SU-DHL-6 (cell line): Measurements from ENCODE around the gene CPNE4.

Source experiments
- H2AFZ ChIP-seq: fragments of 200-600 bp; sonication (generic); 2 replicates; pipeline ENCODE4 v1.6.1; 2014; ENCODE audit warnings: low read depth, mild to moderate bottlenecking, moderate library complexity, mixed read lengths, antibody characterized with exemption, low read length; ENCODE audit not compliant: severe bottlenecking
- H3F3A ChIP-seq: fragments of 200-600 bp; shearing (Covaris generic); 2 replicates; pipeline ENCODE4 v1.6.0; 2016; ENCODE audit warnings: antibody characterized with exemption, mild to moderate bottlenecking; ENCODE audit not compliant: insufficient read depth
- H3K27ac ChIP-seq: fragments of 200-600 bp; sonication (generic); 2 replicates; pipeline ENCODE4 v1.5.1; 2016; ENCODE audit warnings: low read depth, mild to moderate bottlenecking, low read length, moderate library complexity, mixed read lengths
- H3K27me3 ChIP-seq: fragments of 200-600 bp; sonication (generic), shearing (Covaris generic); 2 replicates; pipeline ENCODE4 v1.6.0; 2014; ENCODE audit warnings: mild to moderate bottlenecking, low read length
- H3K36me3 ChIP-seq: fragments of 200-600 bp; sonication (generic); 2 replicates; pipeline ENCODE4 v1.6.1; 2014; ENCODE audit warnings: mild to moderate bottlenecking, low read length, mixed read lengths
- H3K4me2 ChIP-seq: fragments of 300-600, 200-600 bp; shearing (Covaris generic), sonication (generic); 2 replicates; pipeline ENCODE4 v1.6.0; 2014; ENCODE audit warnings: low read length, low read depth, mild to moderate bottlenecking; ENCODE audit not compliant: poor library complexity, severe bottlenecking
- H3K4me3 ChIP-seq: fragments of 200-600 bp; sonication (generic); 2 replicates; pipeline ENCODE4 v1.5.1; 2014; ENCODE audit warnings: antibody characterized with exemption, low read length, mild to moderate bottlenecking, mixed read lengths; ENCODE audit not compliant: insufficient read depth, poor library complexity, severe bottlenecking
- H3K79me2 ChIP-seq: fragments of 200-600 bp; sonication (generic); 2 replicates; pipeline ENCODE4 v1.6.1; 2014; ENCODE audit warnings: mild to moderate bottlenecking, low read length, moderate library complexity; ENCODE audit not compliant: insufficient read depth
- H3K9ac ChIP-seq: fragments of 200-600 bp; sonication (generic); 2 replicates; pipeline ENCODE4 v1.7.0; 2014; ENCODE audit warnings: mild to moderate bottlenecking, low read length
- H3K9me2 ChIP-seq: fragments of 200-600 bp; sonication (generic); replicated peaks from 2 replicates; pipeline ENCODE4 v1.6.1; 2014; ENCODE audit warnings: low read length; ENCODE audit not compliant: insufficient read depth
- H3K9me3 ChIP-seq: fragments of 200-600 bp; sonication (generic); 2 replicates; pipeline ENCODE4 v1.6.1; 2014; ENCODE audit warnings: low read length, mixed read lengths; ENCODE audit not compliant: insufficient read depth
- H4K20me1 ChIP-seq: fragments of 200-600 bp; sonication (generic); 2 replicates; pipeline ENCODE4 v1.6.1; 2014; ENCODE audit warnings: low read depth, mild to moderate bottlenecking, antibody characterized with exemption, low read length, moderate library complexity, mixed read lengths
- CTCF ChIP-seq: fragments of 200-600 bp; sonication (generic); IDR thresholded peaks from one replicate; pipeline ENCODE4 v1.5.1; 2017; ENCODE audit warnings: antibody characterized with exemption, mild to moderate bottlenecking, low read length, moderate library complexity; ENCODE audit not compliant: insufficient read depth, poor library complexity, severe bottlenecking
- EZH2phosphoT487 ChIP-seq: fragments of 200-600 bp; sonication (generic), shearing (Covaris generic); conservative IDR thresholded peaks from 2 replicates; pipeline ENCODE4 v1.6.1; 2018; ENCODE audit warnings: mild to moderate bottlenecking, antibody characterized with exemption, low read length, moderate library complexity, mixed read lengths

The CPNE4 gene

GRCh38 chr3:132034486-132035464 is at the start of gene CPNE4:
Gene CPNE4 (minus strand): TSS chr3:132035014.
- H3K79me2 ChIP-seq = no peaks in the 10 kb centered on the region
- H3K36me3 ChIP-seq = no peaks in the 10 kb centered on the region
- no peak within 1 kb of the TSS for H3K4me2 ChIP-seq
- H4K20me1 ChIP-seq = no peaks in the 10 kb centered on the region
- no peak for TF ChIP-seq CTCF
- H3K27ac ChIP-seq = no peak within 1 kb of the TSS
- no peak within 1 kb of the TSS for H3K9ac ChIP-seq
- H3K9me3 ChIP-seq = no peaks in the 10 kb centered on the region
- no peaks in the 10 kb centered on the region for H3K9me2 ChIP-seq
- no peak within 1 kb of the TSS for H2AFZ ChIP-seq
- H3K4me3 ChIP-seq = no peak within 1 kb of the TSS
- no peaks in the 10 kb centered on the region for H3F3A ChIP-seq
- no peaks in the 10 kb centered on the region; the same call in 1 of the 2 replicates for H3K27me3 ChIP-seq

- Histone ChIP-seq H3K27me3 (no peaks in the 10 kb centered on the region), H3K27ac (no peak overlapping the region), H3K9ac (no peak overlapping the region), H4K20me1 (no peaks in the 10 kb centered on the region), H3K4me2 (no peak overlapping the region), H3K9me2 (no peaks in the 10 kb centered on the region), H3K79me2 (no peaks in the 10 kb centered on the region), H3K9me3 (no peaks in the 10 kb centered on the region), H3K36me3 (no peaks in the 10 kb centered on the region), H3K4me3 (no peak overlapping the region), H3F3A (no peaks in the 10 kb centered on the region), H2AFZ (no peak overlapping the region)
- TF ChIP-seq EZH2phosphoT487 (no peak), CTCF (no peak)
These were observed 48.9 kb upstream of the CPNE4 start for GRCh38 chr3:132083583-132084279.

GRCh38 chr3:132083159-132083558 is 48.3 kb upstream of the CPNE4 start:
- Histone ChIP-seq H3K27me3 (no peaks in the 10 kb centered on the region), H4K20me1 (no peaks in the 10 kb centered on the region), H2AFZ (no peak overlapping the region), H3K79me2 (no peaks in the 10 kb centered on the region), H3K27ac (no peak overlapping the region), H3K4me3 (no peak overlapping the region), H3K36me3 (no peaks in the 10 kb centered on the region), H3K4me2 (no peak overlapping the region), H3K9ac (no peak overlapping the region), H3K9me3 (no peaks in the 10 kb centered on the region), H3K9me2 (no peaks in the 10 kb centered on the region), H3F3A (no peaks in the 10 kb centered on the region)
- no peak for TF ChIP-seq EZH2phosphoT487
- no peak for TF ChIP-seq CTCF
